Measurements from ENCODE around the gene TENT5C. TPM values are rescaled to one million over a fixed set of nuclear protein-coding genes. Genes with fewer than 3 reads are reported as not detected.

The TENT5C gene
- total and polyA plus RNA-seq, 7 donors, result 1.5 to 31.4 (median 9.7) TPM

- Histone ChIP-seq H3K36me3 (ENCODE audit: insufficient read depth in 1 of 2, low read depth in 1 of 2) (no peaks in the 10 kb centered on the region), H3K27ac (no peak overlapping the region), H3K4me1 (no peaks in the 10 kb centered on the region), H3K9me3 (no peaks in the 10 kb centered on the region), H3K27me3 (ENCODE audit: insufficient read depth in 3 of 3, low read length in 2 of 3) (no peaks in the 10 kb centered on the region), H3K4me3 (no peak overlapping the region)
- ATAC-seq (no peak), DNase-seq (no peak)
- 88 to 89% (median 89%) methylated on average over 4 of the region's 4 CpGs for WGBS, 3 donors
- TF ChIP-seq CTCF (IDR thresholded peaks at IDR 0.05), result no peak
- intact Hi-C loops (cut with DNase I), result no loop called here
Measured at GRCh38 chr1:117563492-117563875, 42.4 kb upstream of the TENT5C start.

DNA sequence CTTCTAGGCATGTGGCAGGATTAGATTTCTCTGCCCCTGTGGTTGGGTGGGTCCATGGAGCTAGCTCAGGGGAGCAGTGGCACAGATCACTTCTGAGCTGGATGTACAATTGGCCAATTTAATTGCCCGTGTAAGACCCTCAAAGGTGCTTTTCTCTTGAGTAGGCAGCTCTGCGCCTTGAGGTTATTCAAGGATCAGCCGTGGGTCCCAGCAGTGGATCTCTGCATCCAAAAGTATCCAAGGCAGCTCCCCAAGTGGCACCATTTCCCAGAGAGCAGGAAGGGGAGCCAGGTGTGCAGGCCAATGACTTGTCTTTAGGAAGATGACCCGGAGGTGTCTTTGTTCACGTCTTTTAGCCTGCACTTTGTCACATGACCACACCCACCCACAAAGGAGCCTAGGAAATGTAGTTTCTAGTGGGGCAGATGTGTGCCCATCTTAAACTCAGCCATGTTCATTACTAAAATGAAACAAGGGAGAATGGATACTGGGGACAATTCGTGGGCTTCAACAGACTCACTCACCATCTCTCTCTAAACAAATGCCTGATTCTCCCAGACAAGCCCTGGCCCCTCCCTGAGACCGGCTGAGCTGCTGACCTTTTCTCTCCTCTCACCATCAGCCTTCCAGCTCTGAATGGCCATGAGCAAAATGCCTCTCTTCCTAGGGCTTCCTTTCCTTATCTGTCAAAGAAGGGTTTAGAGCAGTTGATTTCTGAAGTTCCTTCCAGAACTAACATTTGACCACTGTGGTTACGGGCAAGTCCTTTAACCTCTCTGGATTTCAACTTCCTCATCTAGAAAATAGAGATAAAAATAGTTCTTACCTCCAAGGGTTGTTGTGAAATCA, 41.4 kb upstream of the TENT5C start:
- Histone ChIP-seq H3K4me1 (no peaks in the 10 kb centered on the region), H3K9me3 (no peaks in the 10 kb centered on the region), H3K4me3 (no peak overlapping the region), H3K27ac (no peak overlapping the region), H3K36me3 (ENCODE audit: insufficient read depth in 1 of 2, low read depth in 1 of 2) (no peaks in the 10 kb centered on the region), H3K27me3 (ENCODE audit: insufficient read depth in 3 of 3, low read length in 2 of 3) (no peaks in the 10 kb centered on the region)
- ATAC-seq, result no peak
- intact Hi-C loops (cut with DNase I), result no loop called here
- DNase-seq, result no peak
- no peak for TF ChIP-seq CTCF (IDR thresholded peaks at IDR 0.05)
- WGBS, 3 donors, result 83 to 87% (median 83%) methylated on average over 8 of the region's 8 CpGs

GRCh38 chr1:117565076-117565556, 40.7 kb upstream of the TENT5C start:
- intact Hi-C loops (cut with DNase I), result no loop called here
- H3K36me3 ChIP-seq (ENCODE audit: insufficient read depth in 1 of 2, low read depth in 1 of 2), result no peaks in the 10 kb centered on the region
- ATAC-seq (no peak), DNase-seq (no peak)
- no peaks in the 10 kb centered on the region for H3K9me3 ChIP-seq
- H3K4me3 ChIP-seq, result no peak overlapping the region
- H3K4me1 ChIP-seq, result no peaks in the 10 kb centered on the region
- no peak overlapping the region for H3K27ac ChIP-seq
- no peaks in the 10 kb centered on the region for H3K27me3 ChIP-seq (ENCODE audit: insufficient read depth in 3 of 3, low read length in 2 of 3)
- WGBS, 3 donors, result 90 to 91% (median 91%) methylated on average over 4 of the region's 4 CpGs
- TF ChIP-seq CTCF (IDR thresholded peaks at IDR 0.05), result no peak

- DNase-seq, result no peak
- H3K4me3 ChIP-seq, result no peak overlapping the region
- H3K4me1 ChIP-seq, result no peaks in the 10 kb centered on the region
- intact Hi-C loops (cut with DNase I), result no loop called here
- no peaks in the 10 kb centered on the region for H3K27me3 ChIP-seq (ENCODE audit: insufficient read depth in 3 of 3, low read length in 2 of 3)
- 74 to 76% (median 76%) methylated on average over 8 of the region's 8 CpGs for WGBS, 3 donors
- H3K9me3 ChIP-seq, result no peaks in the 10 kb centered on the region
- no peak for TF ChIP-seq CTCF (IDR thresholded peaks at IDR 0.05)
- H3K27ac ChIP-seq, result no peak overlapping the region
- ATAC-seq, result no peak
- no peaks in the 10 kb centered on the region for H3K36me3 ChIP-seq (ENCODE audit: insufficient read depth in 1 of 2, low read depth in 1 of 2)
Measured at GRCh38 chr1:117565745-117566455, 39.9 kb upstream of the TENT5C start.
